H9 (cell line): ENCODE data around the gene PPP3CA. TPM values are rescaled to one million over a fixed set of nuclear protein-coding genes. Genes with fewer than 3 reads are reported as not detected.

Experiments
- DNase-seq: peaks from one replicate; pipeline ENCODE4 v3.0.0-alpha.2; 2017
- H2AFZ ChIP-seq: one replicate; pipeline ENCODE4 v1.6.1; 2013; ENCODE audit warnings: mild to moderate bottlenecking, low read length, control low read depth, moderate library complexity
- H2AK5ac ChIP-seq: 2 replicates; pipeline ENCODE4 v1.6.1; 2013; ENCODE audit warnings: low read length, control low read depth, mixed read lengths; ENCODE audit not compliant: insufficient read length
- H2BK120ac ChIP-seq: one replicate; pipeline ENCODE4 v1.6.1; 2013; ENCODE audit warnings: low read depth, mild to moderate bottlenecking, low read length, control low read depth, inconsistent platforms; ENCODE audit not compliant: poor library complexity, severe bottlenecking
- H2BK12ac ChIP-seq: 2 replicates; pipeline ENCODE4 v1.6.1; 2013; ENCODE audit warnings: low read length, control low read depth, mixed read lengths, low read depth; ENCODE audit not compliant: insufficient read length
- H2BK15ac ChIP-seq: 2 replicates; pipeline ENCODE4 v1.6.1; 2013; ENCODE audit warnings: low read depth, low read length, control low read depth
- H2BK20ac ChIP-seq: one replicate; pipeline ENCODE4 v1.6.1; 2013; ENCODE audit warnings: low read depth, mild to moderate bottlenecking, low read length, control low read depth, inconsistent platforms; ENCODE audit not compliant: poor library complexity, severe bottlenecking
- H2BK5ac ChIP-seq: 2 replicates; pipeline ENCODE4 v1.6.1; 2013; ENCODE audit warnings: low read length, control low read depth, mixed read lengths; ENCODE audit not compliant: insufficient read length
- H3K14ac ChIP-seq: 2 replicates; pipeline ENCODE4 v1.6.1; 2013; ENCODE audit warnings: low read length, control low read depth; ENCODE audit not compliant: insufficient read depth
- H3K18ac ChIP-seq: 2 replicates; pipeline ENCODE4 v1.6.1; 2013; ENCODE audit warnings: low read depth, mild to moderate bottlenecking, mixed read lengths, low read length, control low read depth; ENCODE audit not compliant: insufficient read length
- H3K23ac ChIP-seq: 2 replicates; pipeline ENCODE4 v1.6.1; 2013; ENCODE audit warnings: low read length, control low read depth, mixed read lengths, low read depth; ENCODE audit not compliant: insufficient read length
- H3K23me2 ChIP-seq: 2 replicates; pipeline ENCODE4 v1.6.1; 2013; ENCODE audit warnings: low read depth, mild to moderate bottlenecking, mixed read lengths, low read length, control low read depth; ENCODE audit not compliant: insufficient read length, poor library complexity, severe bottlenecking
- H3K27ac ChIP-seq: 2 replicates; pipeline ENCODE4 v1.5.1; 2013; ENCODE audit warnings: low read length, control low read depth, mixed read lengths, low read depth; ENCODE audit not compliant: insufficient read length
- H3K27me3 ChIP-seq: 2 replicates; pipeline ENCODE4 v1.6.1; 2013; ENCODE audit warnings: low read length, control low read depth, inconsistent platforms; ENCODE audit not compliant: insufficient read depth
- H3K4ac ChIP-seq: 2 replicates; pipeline ENCODE4 v1.6.1; 2013; ENCODE audit warnings: low read depth, mild to moderate bottlenecking, control low read depth, inconsistent platforms, low read length, moderate library complexity
- H3K4me1 ChIP-seq: 2 replicates; pipeline ENCODE4 v1.6.1; 2013; ENCODE audit warnings: low read length, control low read depth, inconsistent platforms; ENCODE audit not compliant: insufficient read depth
- H3K4me2 ChIP-seq: 2 replicates; pipeline ENCODE4 v1.6.1; 2013; ENCODE audit warnings: low read length, control low read depth, mixed read lengths; ENCODE audit not compliant: insufficient read length, insufficient read depth
- H3K56ac ChIP-seq: 2 replicates; pipeline ENCODE4 v1.6.1; 2013; ENCODE audit warnings: low read depth, mild to moderate bottlenecking, mixed read lengths, low read length, control low read depth; ENCODE audit not compliant: insufficient read length
- H3K79me1 ChIP-seq: 2 replicates; pipeline ENCODE4 v1.6.1; 2013; ENCODE audit warnings: low read depth, mild to moderate bottlenecking, moderate library complexity, low read length, control low read depth, inconsistent platforms; ENCODE audit not compliant: insufficient read depth, poor library complexity, severe bottlenecking
- H3K79me2 ChIP-seq: 2 replicates; pipeline ENCODE4 v1.6.1; 2013; ENCODE audit warnings: low read length, control low read depth, inconsistent platforms; ENCODE audit not compliant: insufficient read depth
- H3K9ac ChIP-seq: 2 replicates; pipeline ENCODE4 v1.6.1; 2013; ENCODE audit warnings: low read length, control low read depth, mixed read lengths; ENCODE audit not compliant: insufficient read length; ENCODE audit errors: extremely low read depth
- H3K9me3 ChIP-seq: one replicate; pipeline ENCODE4 v1.6.1; 2013; ENCODE audit warnings: low read depth, low read length, inconsistent platforms; ENCODE audit not compliant: control insufficient read depth
- H3T11ph ChIP-seq: one replicate; pipeline ENCODE4 v1.6.1; 2013; ENCODE audit warnings: mild to moderate bottlenecking, low read length, control low read depth, inconsistent platforms
- H4K20me1 ChIP-seq: one replicate; pipeline ENCODE4 v1.6.1; 2013; ENCODE audit not compliant: control insufficient read depth, insufficient read length, insufficient read depth
- H4K5ac ChIP-seq: 2 replicates; pipeline ENCODE4 v1.6.1; 2013; ENCODE audit warnings: low read depth, mild to moderate bottlenecking, mixed read lengths, low read length, control low read depth; ENCODE audit not compliant: insufficient read length
- H4K8ac ChIP-seq: replicated peaks from 2 replicates; pipeline ENCODE4 v1.6.1; 2013; ENCODE audit warnings: low read length, control low read depth, mixed read lengths, low read depth; ENCODE audit not compliant: insufficient read length
- H4K91ac ChIP-seq: 2 replicates; pipeline ENCODE4 v1.6.1; 2013; ENCODE audit warnings: low read depth, mild to moderate bottlenecking, moderate library complexity, mixed read lengths, low read length, control low read depth; ENCODE audit not compliant: insufficient read length
- H3K27ac Mint-ChIP-seq, 3 experiments: 2 replicates in 2 of 3; 3 replicates in 1 of 3; pipeline ENCODE4 v1.8.0; 2020 to 2021; ENCODE audit warnings: mixed read lengths in 3 of 3, mild to moderate bottlenecking in 1 of 3, moderate library complexity in 1 of 3
- H3K27me3 Mint-ChIP-seq: 2 replicates; pipeline ENCODE4 v1.8.0; 2021; ENCODE audit warnings: low read depth, mild to moderate bottlenecking, moderate library complexity, mixed read lengths
- H3K36me3 Mint-ChIP-seq, 3 experiments: 2 replicates in 2 of 3; 3 replicates in 1 of 3; pipeline ENCODE4 v1.8.0; 2020 to 2021; ENCODE audit warnings: low read depth in 3 of 3, mixed read lengths in 3 of 3; ENCODE audit not compliant: insufficient read depth in 1 of 3
- H3K4me1 Mint-ChIP-seq, 2 experiments: 2 replicates each; pipeline ENCODE4 v1.8.0; 2020; ENCODE audit warnings: mixed read lengths in 2 of 2
- H3K4me3 Mint-ChIP-seq, 2 experiments: 2 replicates in 1 of 2; 3 replicates in 1 of 2; pipeline ENCODE4 v1.8.0; 2020 to 2021; ENCODE audit warnings: mild to moderate bottlenecking in 2 of 2, mixed read lengths in 2 of 2, moderate library complexity in 1 of 2
- H3K9me3 Mint-ChIP-seq, 2 experiments: 2 replicates in 1 of 2; 3 replicates in 1 of 2; pipeline ENCODE4 v1.8.0; 2020; ENCODE audit warnings: mild to moderate bottlenecking in 2 of 2, mixed read lengths in 2 of 2, moderate library complexity in 1 of 2
- CTCF ChIP-seq: fragments of 200-600 bp; sonication (generic); conservative IDR thresholded peaks from 3 replicates; pipeline ENCODE4 v1.8.0; 2021; ENCODE audit warnings: antibody characterized with exemption, mild to moderate bottlenecking
- WGBS: extraction: QIAGEN DNeasy Blood & Tissue Kit; methylation state at CpG from one replicate; pipeline ENCODE4 v1.1.7; 2013; ENCODE audit warnings: missing lambda C conversion rate, low lambda C conversion rate, mixed read lengths; ENCODE audit not compliant: insufficient read length; ENCODE audit errors: extremely low coverage; 5-methylcytosine and 5-hydroxymethylcytosine counted together
- total RNA-seq: library from RNA; stranded (reverse); gene quantifications from 2 replicates; pipeline ENCODE4 v1.2.1, GENCODE V29; 2021

The PPP3CA gene
- total RNA-seq, 1 experiment from 2014 or later = 16.8 TPM

- Histone ChIP-seq H2BK12ac (no peak overlapping the region), H3K9ac (no peak overlapping the region), H2BK120ac (no peak overlapping the region), H4K91ac (no peak overlapping the region), H3K23me2 (no peaks in the 10 kb centered on the region), H3K79me1 (no peaks in the 10 kb centered on the region), H3K23ac (no peak overlapping the region), H3K4me1 (no peaks in the 10 kb centered on the region; the same call in 1 of the 2 replicates), H3K14ac (no peak overlapping the region), H3K27ac (no peak overlapping the region), H3K79me2 (no peaks in the 10 kb centered on the region), H4K20me1 (no peaks in the 10 kb centered on the region), H4K8ac (no peak overlapping the region), H2BK5ac (no peak overlapping the region), H4K5ac (no peak overlapping the region), H3K4me2 (no peak overlapping the region), H2BK15ac (no peak overlapping the region), H3K18ac (no peak overlapping the region), H2AFZ (no peak overlapping the region), H3K9me3 (no peaks in the 10 kb centered on the region), H3T11ph (no peak overlapping the region), H3K27me3 (no peaks in the 10 kb centered on the region), H2AK5ac (no peak overlapping the region), H3K4ac (no peak overlapping the region), H3K56ac (no peak overlapping the region), H2BK20ac (no peak overlapping the region)
- no peak for DNase-seq
- no CpG with 5 or more reads among the region's 3 CpGs for WGBS
- no peaks in the 10 kb centered on the region for H3K27me3 Mint-ChIP-seq
- H3K4me1 Mint-ChIP-seq = peaks cover 0 to 4% of the 10 kb centered on the region in 2 experiments; a peak in 1 of 4 replicates
- H3K36me3 Mint-ChIP-seq = no peaks in the 10 kb centered on the region
- no peak overlapping the region for H3K4me3 Mint-ChIP-seq
- H3K9me3 Mint-ChIP-seq = peaks cover 0 to 3% of the 10 kb centered on the region in 2 experiments; a peak in 1 of 5 replicates
- no peak overlapping the region; a peak in 2 of 7 replicates for H3K27ac Mint-ChIP-seq
- no peak for TF ChIP-seq CTCF
These were observed 10.4 kb upstream of the PPP3CA start for GRCh38 chr4:101357751-101358150.
